IMR-90 (cell line): Measurements from ENCODE around the gene SHISAL1.

Source experiments
- BHLHE40 ChIP-seq: fragments of 150-350 bp; IDR thresholded peaks from 2 replicates; pipeline ENCODE4 v1.6.1; 2016; ENCODE audit warnings: mild to moderate bottlenecking, low read depth, low read length
- FOS ChIP-seq: fragments of 150-350 bp; IDR thresholded peaks from 2 replicates; pipeline ENCODE4 v1.6.1; 2016; ENCODE audit warnings: low read depth, low read length
- MXI1 ChIP-seq: IDR thresholded peaks from 2 replicates; pipeline ENCODE4 v1.6.1; 2012; ENCODE audit warnings: low read depth, mild to moderate bottlenecking, low read length, moderate library complexity, borderline replicate concordance
- POLR2A ChIP-seq: IDR thresholded peaks from 2 replicates; pipeline ENCODE4 v1.6.1; 2012; ENCODE audit warnings: mild to moderate bottlenecking, low read depth, low read length
- RAD21 ChIP-seq: IDR thresholded peaks from 2 replicates; pipeline ENCODE4 v1.6.1; 2012; ENCODE audit warnings: low read length, improper control_type of control experiment
- RFX5 ChIP-seq: IDR thresholded peaks from 2 replicates; pipeline ENCODE4 v1.8.0; 2012; ENCODE audit warnings: low read depth, mild to moderate bottlenecking, low read length, moderate library complexity
- TF ChIP-seq, protein P1 (sequence below): fragments of 150-350 bp; IDR thresholded peaks from 2 replicates; pipeline ENCODE4 v1.6.1; 2017; ENCODE audit warnings: mild to moderate bottlenecking, antibody characterized with exemption, low read length, low read depth
- TF ChIP-seq, protein P2 (sequence below): conservative IDR thresholded peaks from 2 replicates; pipeline ENCODE4 v1.5.1; 2012; ENCODE audit warnings: mild to moderate bottlenecking, low read depth, low read length, improper control_type of control experiment

DNA sequence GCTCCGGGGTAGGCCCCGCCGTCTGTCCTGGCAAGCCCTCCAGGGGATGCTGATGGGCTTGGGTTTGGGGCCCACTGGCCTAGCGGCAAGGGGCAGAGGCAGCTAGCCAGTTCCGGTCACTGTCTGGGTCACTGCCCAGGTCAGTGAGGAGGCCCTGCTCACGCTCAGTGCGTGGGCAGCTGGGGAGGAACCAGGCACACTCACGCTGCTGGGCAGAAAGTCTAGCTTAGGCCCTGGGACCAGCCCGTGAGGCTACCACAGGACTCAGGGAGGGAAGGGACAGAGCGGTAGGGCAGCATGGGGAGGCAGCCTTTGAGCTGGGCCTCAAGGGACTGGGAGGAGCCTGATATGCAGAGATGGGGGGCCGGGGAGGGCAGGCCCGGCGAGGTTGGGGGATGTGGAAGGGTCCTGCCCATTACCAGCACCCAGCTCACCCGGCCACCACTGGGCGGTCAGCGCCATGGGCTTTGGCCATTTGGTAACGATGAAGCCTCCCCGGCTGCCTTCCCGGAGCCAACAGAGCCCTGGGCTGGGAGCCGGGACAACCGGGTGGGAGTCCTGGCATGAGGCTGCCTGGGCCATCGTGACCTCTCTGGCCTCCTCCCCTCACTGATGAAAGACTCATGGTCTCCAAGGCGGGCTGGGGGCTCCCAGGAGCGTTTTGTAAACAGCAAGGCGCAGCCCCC, 14.2 kb downstream of the SHISAL1 start:
- TF ChIP-seq, protein P1, sequence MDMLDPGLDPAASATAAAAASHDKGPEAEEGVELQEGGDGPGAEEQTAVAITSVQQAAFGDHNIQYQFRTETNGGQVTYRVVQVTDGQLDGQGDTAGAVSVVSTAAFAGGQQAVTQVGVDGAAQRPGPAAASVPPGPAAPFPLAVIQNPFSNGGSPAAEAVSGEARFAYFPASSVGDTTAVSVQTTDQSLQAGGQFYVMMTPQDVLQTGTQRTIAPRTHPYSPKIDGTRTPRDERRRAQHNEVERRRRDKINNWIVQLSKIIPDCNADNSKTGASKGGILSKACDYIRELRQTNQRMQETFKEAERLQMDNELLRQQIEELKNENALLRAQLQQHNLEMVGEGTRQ: no peak
- TF ChIP-seq, protein P2, sequence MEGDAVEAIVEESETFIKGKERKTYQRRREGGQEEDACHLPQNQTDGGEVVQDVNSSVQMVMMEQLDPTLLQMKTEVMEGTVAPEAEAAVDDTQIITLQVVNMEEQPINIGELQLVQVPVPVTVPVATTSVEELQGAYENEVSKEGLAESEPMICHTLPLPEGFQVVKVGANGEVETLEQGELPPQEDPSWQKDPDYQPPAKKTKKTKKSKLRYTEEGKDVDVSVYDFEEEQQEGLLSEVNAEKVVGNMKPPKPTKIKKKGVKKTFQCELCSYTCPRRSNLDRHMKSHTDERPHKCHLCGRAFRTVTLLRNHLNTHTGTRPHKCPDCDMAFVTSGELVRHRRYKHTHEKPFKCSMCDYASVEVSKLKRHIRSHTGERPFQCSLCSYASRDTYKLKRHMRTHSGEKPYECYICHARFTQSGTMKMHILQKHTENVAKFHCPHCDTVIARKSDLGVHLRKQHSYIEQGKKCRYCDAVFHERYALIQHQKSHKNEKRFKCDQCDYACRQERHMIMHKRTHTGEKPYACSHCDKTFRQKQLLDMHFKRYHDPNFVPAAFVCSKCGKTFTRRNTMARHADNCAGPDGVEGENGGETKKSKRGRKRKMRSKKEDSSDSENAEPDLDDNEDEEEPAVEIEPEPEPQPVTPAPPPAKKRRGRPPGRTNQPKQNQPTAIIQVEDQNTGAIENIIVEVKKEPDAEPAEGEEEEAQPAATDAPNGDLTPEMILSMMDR: no peak
- no peak for TF ChIP-seq RAD21
- no peak for TF ChIP-seq FOS
- TF ChIP-seq RFX5: no peak
- no peak for TF ChIP-seq POLR2A
- no peak for TF ChIP-seq MXI1
- no peak for TF ChIP-seq BHLHE40
